T-cell (primary cell): Measurements from ENCODE around the gene SLC23A3. TPM values are rescaled to one million over a fixed set of nuclear protein-coding genes. Genes with fewer than 3 reads are reported as not detected.
A peak's percentile ranks its signal among the peaks of the same experiment; 100 is the strongest.

Experiments used
- ATAC-seq, 4 experiments: fragments of 200-7000 bp in 3 of 4; fragments of 150-1000 bp in 1 of 4; cut with Tn5 transposase; replicated peaks in 1 of 4; 1 replicate in 3 of 4; 2 replicates in 1 of 4; pipeline ENCODE4 v1.10.0; 2021; ENCODE audit warnings: moderate library complexity in 3 of 4, mild to moderate bottlenecking in 2 of 4, moderate number of reproducible peaks in 1 of 4
- CTCF ChIA-PET, 2 donors: fragments of 300-600 bp; sonication (Branson Sonifier 250); formaldehyde crosslinking; loops; one replicate each; lab custom pipeline; 2022; ENCODE audit warnings: antibody characterized with exemption in 2 of 2; lab: Charles Lee
- POLR2A ChIA-PET, 2 donors: fragments of 300-600 bp; sonication (Branson Sonifier 250); formaldehyde crosslinking; loops; one replicate each; lab custom pipeline; 2022; ENCODE audit warnings: antibody characterized with exemption in 2 of 2; lab: Charles Lee
- DNase-seq, 35 experiments: peaks; one replicate each; pipeline versions ENCODE4 v3.0.0 to v3.0.0-alpha.2; 2013 to 2023
- H3K27ac ChIP-seq: one replicate; pipeline ENCODE4 v1.5.1; 2013; ENCODE audit warnings: low read length
- H3K27me3 ChIP-seq, 2 experiments: replicated peaks in 1 of 2; 1 replicate in 1 of 2; 2 replicates in 1 of 2; pipeline versions ENCODE4 v1.6.1 to v1.7.0; 2013; ENCODE audit warnings: low read length in 1 of 2, mixed read lengths in 1 of 2; ENCODE audit not compliant: control insufficient read depth in 2 of 2, insufficient read depth in 2 of 2; ENCODE audit errors: extremely low read depth in 1 of 2
- H3K36me3 ChIP-seq, 2 donors: 1 replicate in 1 of 2; 2 replicates in 1 of 2; pipeline versions ENCODE4 v1.6.1 to v1.7.0; 2013; ENCODE audit warnings: low read length in 1 of 2; ENCODE audit not compliant: control insufficient read depth in 2 of 2, insufficient read depth in 1 of 2; ENCODE audit errors: extremely low read depth in 1 of 2
- H3K4me1 ChIP-seq, 2 experiments: 1 replicate in 1 of 2; 2 replicates in 1 of 2; pipeline versions ENCODE4 v1.6.1 to v1.7.0; 2013; ENCODE audit warnings: low read length in 2 of 2, mixed read lengths in 1 of 2; ENCODE audit not compliant: insufficient read depth in 2 of 2, control insufficient read depth in 1 of 2; ENCODE audit errors: extremely low read depth in 1 of 2
- H3K4me3 ChIP-seq, 2 donors: 1 replicate in 1 of 2; 2 replicates in 1 of 2; pipeline versions ENCODE4 v1.5.1 to v1.7.0; 2013; ENCODE audit warnings: mild to moderate bottlenecking in 2 of 2, low read length in 1 of 2, moderate library complexity in 1 of 2; ENCODE audit not compliant: control insufficient read depth in 1 of 2; ENCODE audit errors: extremely low read depth in 1 of 2
- H3K9me3 ChIP-seq: 2 replicates; pipeline ENCODE4 v1.7.0; 2013
- H3K27ac Mint-ChIP-seq, 2 donors: one replicate each; pipeline ENCODE4 v1.8.0; 2020 to 2021; ENCODE audit warnings: mild to moderate bottlenecking in 2 of 2, mixed read lengths in 2 of 2
- H3K27me3 Mint-ChIP-seq, 2 donors: one replicate each; pipeline ENCODE4 v1.8.0; 2021 to 2022; ENCODE audit warnings: mixed read lengths in 2 of 2
- H3K36me3 Mint-ChIP-seq: one replicate; pipeline ENCODE4 v1.8.0; 2021; ENCODE audit warnings: mixed read lengths
- H3K4me1 Mint-ChIP-seq, 3 donors: one replicate each; pipeline ENCODE4 v1.8.0; 2020 to 2022; ENCODE audit warnings: mixed read lengths in 3 of 3, mild to moderate bottlenecking in 1 of 3
- H3K4me3 Mint-ChIP-seq, 3 donors: one replicate each; pipeline ENCODE4 v1.8.0; 2020 to 2022; ENCODE audit warnings: mild to moderate bottlenecking in 3 of 3, mixed read lengths in 3 of 3, moderate library complexity in 3 of 3
- H3K9me3 Mint-ChIP-seq, 3 donors: one replicate each; pipeline ENCODE4 v1.8.0; 2020 to 2022; ENCODE audit warnings: mixed read lengths in 3 of 3
- WGBS: methylation state at CpG from one replicate; pipeline ENCODE4 v1.1.5; 2013; ENCODE audit warnings: missing lambda C conversion rate; ENCODE audit not compliant: insufficient coverage; 5-methylcytosine and 5-hydroxymethylcytosine counted together
- total RNA-seq, 35 experiments: library from RNA in 6 of 35; stranded (reverse) in 6 of 35; fragments of 120-200 nt in 1 of 35; gene quantifications; one replicate each; pipeline versions ENCODE4 v1.2.1 to v1.2.4 and lab custom pipeline; 2013 to 2026

The SLC23A3 gene
- total RNA-seq, 5 donors from 2014 or later (not counting 1 experiment from before 2014, with no cell fraction given), result 0.54 to 8.7 (median 5.1) TPM

- H3K9me3 ChIP-seq, result no peaks in the 10 kb centered on the region
- H3K36me3 Mint-ChIP-seq, result peaks cover 30% of the 10 kb centered on the region
- CTCF ChIA-PET, result interaction anchor here (0.8 to 2.6 kb wide), 10 partner anchors 8 to 124 kb away, joined by 3 to 32 read pairs (median 4); partner anchors contain the start of gene ZFAND2B (in 1 of the 2)
- no peaks in the 10 kb centered on the region for H3K9me3 Mint-ChIP-seq
- peak in 3 of 4 experiments; percentile 56 to 77 (median 69) for ATAC-seq
- H3K27ac Mint-ChIP-seq, result peak overlapping the region; percentile 9 to 34
- peaks cover 4 to 39% of the 10 kb centered on the region in 2 donors for H3K36me3 ChIP-seq
- H3K4me1 ChIP-seq, result peaks cover 12 to 36% of the 10 kb centered on the region in 2 experiments
- no peak overlapping the region for H3K4me3 Mint-ChIP-seq
- no peaks in the 10 kb centered on the region for H3K27me3 ChIP-seq
- no peak overlapping the region for H3K4me3 ChIP-seq
- peaks cover 25 to 45% (median 34%) of the 10 kb centered on the region in 3 donors for H3K4me1 Mint-ChIP-seq
- H3K27ac ChIP-seq, result peak overlapping the region; percentile 24
- POLR2A ChIA-PET, result no interaction called here
- peak in 16 of 35 experiments; percentile 12 to 69 (median 23) for DNase-seq
- no peaks in the 10 kb centered on the region for H3K27me3 Mint-ChIP-seq
- 72% methylated on average over 6 of the region's 6 CpGs for WGBS
Observed at GRCh38 chr2:219171231-219171651, 1.4 kb upstream of the SLC23A3 start.

GRCh38 chr2:219168932-219169331 lies 897 bp downstream of the SLC23A3 start:
- CTCF ChIA-PET, result interaction anchor here in 1 of 2 donors (1.3 kb wide), 1 partner anchor 43 kb away, joined by 4 read pairs; no protein-coding TSS in a partner anchor
- H3K27ac ChIP-seq, result no peak overlapping the region
- peaks cover 0 to 14% of the 10 kb centered on the region in 2 experiments for H3K4me1 ChIP-seq
- POLR2A ChIA-PET, result no interaction called here
- H3K36me3 ChIP-seq, result peaks cover 4 to 27% of the 10 kb centered on the region in 2 donors
- H3K27me3 ChIP-seq, result no peaks in the 10 kb centered on the region
- Mint-ChIP-seq H3K4me3 (no peak overlapping the region), H3K27ac (no peak overlapping the region), H3K9me3 (no peaks in the 10 kb centered on the region), H3K27me3 (no peaks in the 10 kb centered on the region), H3K4me1 (peaks cover 3 to 22% (median 13%) of the 10 kb centered on the region in 3 donors), H3K36me3 (peaks cover 21% of the 10 kb centered on the region)
- H3K9me3 ChIP-seq, result no peaks in the 10 kb centered on the region
- ATAC-seq, result no peak
- no peak overlapping the region for H3K4me3 ChIP-seq
- no peak for DNase-seq

DNA sequence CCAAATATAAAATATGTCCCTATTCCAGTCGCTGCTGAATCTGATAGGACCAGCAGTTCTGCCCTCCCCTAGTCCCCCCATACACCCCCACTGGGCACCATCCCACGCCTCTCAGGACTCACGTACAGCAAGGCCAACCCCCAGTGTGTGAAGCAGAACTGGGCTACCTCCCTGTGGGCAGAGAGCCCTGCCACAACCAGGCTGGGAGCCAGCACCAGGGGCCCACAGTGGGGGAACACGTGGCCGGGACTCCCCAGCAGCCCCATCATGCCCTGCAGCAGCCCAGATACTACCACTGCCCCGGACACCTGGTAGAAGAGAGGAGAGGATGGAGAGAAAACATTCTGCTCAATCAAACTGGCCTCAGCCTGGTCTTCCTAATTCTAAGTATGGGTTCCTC lies 1.3 kb downstream of the SLC23A3 start:
- Mint-ChIP-seq H3K4me3 (no peak overlapping the region), H3K36me3 (peaks cover 20% of the 10 kb centered on the region), H3K27me3 (no peaks in the 10 kb centered on the region), H3K9me3 (no peaks in the 10 kb centered on the region), H3K4me1 (peaks cover 0 to 19% (median 9%) of the 10 kb centered on the region in 3 donors), H3K27ac (no peak overlapping the region)
- Histone ChIP-seq H3K4me1 (peaks cover 0 to 10% of the 10 kb centered on the region in 2 experiments), H3K27me3 (no peaks in the 10 kb centered on the region), H3K9me3 (no peaks in the 10 kb centered on the region), H3K36me3 (peaks cover 4 to 23% of the 10 kb centered on the region in 2 donors), H3K27ac (no peak overlapping the region), H3K4me3 (no peak overlapping the region)
- CTCF ChIA-PET, result no interaction called here
- 94% methylated on average over 2 of the region's 6 CpGs for WGBS
- POLR2A ChIA-PET, result no interaction called here
- no peak for DNase-seq
- ATAC-seq, result no peak

GRCh38 chr2:219167997-219168396 lies 1.8 kb downstream of the SLC23A3 start:
- Histone ChIP-seq H3K27ac (no peak overlapping the region), H3K9me3 (no peaks in the 10 kb centered on the region), H3K27me3 (no peaks in the 10 kb centered on the region), H3K36me3 (peaks cover 4 to 18% of the 10 kb centered on the region in 2 donors), H3K4me1 (peaks cover 0 to 7% of the 10 kb centered on the region in 2 experiments), H3K4me3 (no peak overlapping the region)
- 100% methylated on average over 1 of the region's 5 CpGs for WGBS
- H3K36me3 Mint-ChIP-seq, result peaks cover 16% of the 10 kb centered on the region
- H3K4me1 Mint-ChIP-seq, result peaks cover 0 to 15% (median 5%) of the 10 kb centered on the region in 3 donors
- CTCF ChIA-PET, result no interaction called here
- no peaks in the 10 kb centered on the region for H3K9me3 Mint-ChIP-seq
- no peak overlapping the region for H3K4me3 Mint-ChIP-seq
- POLR2A ChIA-PET, result no interaction called here
- H3K27ac Mint-ChIP-seq, result no peak overlapping the region
- DNase-seq, result no peak
- ATAC-seq, result no peak
- H3K27me3 Mint-ChIP-seq, result no peaks in the 10 kb centered on the region

DNA sequence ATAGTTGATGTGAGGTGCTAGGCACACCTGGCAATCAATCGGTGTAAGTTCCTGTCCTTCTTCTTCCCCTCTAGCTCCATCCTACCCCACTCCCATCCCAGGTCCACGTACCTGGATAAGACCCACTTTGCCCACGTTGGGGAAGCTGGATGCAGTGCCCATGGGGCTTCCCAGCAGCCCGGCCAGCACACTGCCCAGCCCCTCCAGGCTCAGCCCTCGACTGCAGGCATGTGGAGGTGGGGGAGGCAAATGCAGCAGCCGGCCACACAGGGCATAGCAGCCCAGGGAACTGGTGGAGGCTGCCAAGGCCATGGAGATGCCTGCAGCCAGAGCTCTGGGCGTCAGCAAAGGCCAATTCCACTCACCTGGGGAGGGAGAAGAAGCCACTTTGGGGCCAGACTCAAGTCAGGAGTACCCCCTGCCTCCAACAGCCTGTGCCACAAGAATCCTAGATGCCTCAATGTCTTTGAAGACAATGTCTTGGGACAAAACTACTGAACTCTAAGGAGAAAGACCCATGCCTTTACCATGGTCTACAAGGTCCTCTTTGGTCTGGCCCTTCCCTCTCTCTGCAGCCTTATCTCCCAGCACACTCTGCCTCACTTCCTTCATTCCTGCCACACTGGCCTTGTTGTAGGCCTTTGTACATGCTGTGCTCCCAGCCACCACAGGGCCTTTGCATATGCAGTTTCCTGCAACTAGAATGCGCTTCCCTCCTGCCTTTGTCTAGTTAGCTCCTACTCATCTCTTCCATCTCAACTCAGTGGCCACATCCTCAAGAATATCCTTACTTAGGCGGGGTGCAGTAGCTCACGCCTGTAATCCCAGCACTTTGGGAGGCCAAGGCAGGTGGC lies 4.5 kb downstream of the SLC23A3 start:
- no peaks in the 10 kb centered on the region for H3K27me3 Mint-ChIP-seq
- Histone ChIP-seq H3K36me3 (no peaks in the 10 kb centered on the region), H3K27ac (no peak overlapping the region), H3K9me3 (no peaks in the 10 kb centered on the region), H3K27me3 (no peaks in the 10 kb centered on the region), H3K4me3 (no peak overlapping the region), H3K4me1 (peaks cover 0 to 8% of the 10 kb centered on the region in 2 experiments)
- no peak overlapping the region for H3K4me3 Mint-ChIP-seq
- no peak overlapping the region for H3K27ac Mint-ChIP-seq
- 89% methylated on average over 5 of the region's 10 CpGs for WGBS
- no peaks in the 10 kb centered on the region for H3K36me3 Mint-ChIP-seq
- CTCF ChIA-PET, result interaction anchor here in 1 of 2 donors (1.2 kb wide), 1 partner anchor 10 kb away, joined by 4 read pairs; no protein-coding TSS in a partner anchor
- H3K4me1 Mint-ChIP-seq, result peaks cover 8 to 12% (median 9%) of the 10 kb centered on the region in 3 donors
- no peak for ATAC-seq
- DNase-seq, result no peak
- H3K9me3 Mint-ChIP-seq, result no peaks in the 10 kb centered on the region
- POLR2A ChIA-PET, result no interaction called here

DNA sequence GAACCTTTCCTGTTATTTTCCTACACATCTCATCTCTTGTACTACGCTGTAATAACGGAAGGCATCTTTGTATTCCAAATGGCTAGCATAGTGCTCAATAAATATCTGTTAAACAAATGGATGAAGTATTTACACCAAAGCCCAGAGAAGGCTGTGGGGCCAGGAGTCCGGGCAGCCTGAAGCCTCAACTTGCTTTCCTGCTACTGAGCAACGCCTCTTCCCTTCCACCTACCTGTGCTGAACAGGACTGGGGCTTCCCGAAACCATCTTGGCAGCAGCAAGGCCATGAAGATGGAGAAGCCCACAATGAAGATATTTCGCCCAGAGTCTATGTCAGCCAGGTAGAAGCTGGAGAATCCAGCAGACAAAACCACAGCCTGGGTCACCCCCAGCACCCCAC lies 6.7 kb downstream of the SLC23A3 start:
- no peak overlapping the region for H3K27ac ChIP-seq
- peaks cover under 1% of the 10 kb centered on the region for H3K36me3 Mint-ChIP-seq
- H3K4me1 ChIP-seq, result peaks cover 4 to 14% of the 10 kb centered on the region in 2 experiments
- no peak overlapping the region for H3K4me3 Mint-ChIP-seq
- H3K4me1 Mint-ChIP-seq, result peaks cover 15 to 25% (median 20%) of the 10 kb centered on the region in 3 donors
- no peaks in the 10 kb centered on the region for H3K9me3 Mint-ChIP-seq
- WGBS, result 83% methylated on average over 3 of the region's 6 CpGs
- no peaks in the 10 kb centered on the region for H3K27me3 ChIP-seq
- ChIA-PET CTCF (interaction anchor here (0.5 to 1.7 kb wide), 6 partner anchors 9 to 944 kb away, joined by 3 to 4 read pairs (median 3); no protein-coding TSS in a partner anchor), POLR2A (interaction anchor here in 1 of 2 donors (0.6 kb wide), 1 partner anchor 40 kb away, joined by 5 read pairs; no protein-coding TSS in a partner anchor)
- H3K4me3 ChIP-seq, result no peak overlapping the region
- no peaks in the 10 kb centered on the region for H3K9me3 ChIP-seq
- H3K27ac Mint-ChIP-seq, result no peak overlapping the region
- DNase-seq (no peak), ATAC-seq (no peak)
- no peaks in the 10 kb centered on the region for H3K27me3 Mint-ChIP-seq
- H3K36me3 ChIP-seq, result no peaks in the 10 kb centered on the region
